Skeletal muscle satellite cell (primary cell): ENCODE results near the gene CLDN17.

Experiments
- H3K27me3 ChIP-seq: 2 replicates; pipeline ENCODE4 v1.7.0; 2013; ENCODE audit warnings: low read length; ENCODE audit not compliant: control insufficient read depth, insufficient read depth
- H3K36me3 ChIP-seq: 2 replicates; pipeline ENCODE4 v1.7.0; 2013; ENCODE audit warnings: mild to moderate bottlenecking, control low read depth, low read length; ENCODE audit not compliant: insufficient read depth
- H3K4me1 ChIP-seq: 2 replicates; pipeline ENCODE4 v1.7.0; 2013; ENCODE audit warnings: low read length; ENCODE audit not compliant: control insufficient read depth, insufficient read depth
- H3K4me2 ChIP-seq: 2 replicates; pipeline ENCODE4 v1.7.0; 2013; ENCODE audit warnings: mild to moderate bottlenecking, low read length
- H3K4me3 ChIP-seq: 2 replicates; pipeline ENCODE4 v1.7.0; 2013; ENCODE audit warnings: low read length
- H3K9ac ChIP-seq: 2 replicates; pipeline ENCODE4 v1.7.0; 2013; ENCODE audit warnings: mild to moderate bottlenecking, low read depth, low read length, moderate library complexity
- H3K9me3 ChIP-seq: replicated peaks from 2 replicates; pipeline ENCODE4 v1.7.0; 2013; ENCODE audit warnings: mild to moderate bottlenecking, control low read depth, low read length

CLDN17 gene

DNA sequence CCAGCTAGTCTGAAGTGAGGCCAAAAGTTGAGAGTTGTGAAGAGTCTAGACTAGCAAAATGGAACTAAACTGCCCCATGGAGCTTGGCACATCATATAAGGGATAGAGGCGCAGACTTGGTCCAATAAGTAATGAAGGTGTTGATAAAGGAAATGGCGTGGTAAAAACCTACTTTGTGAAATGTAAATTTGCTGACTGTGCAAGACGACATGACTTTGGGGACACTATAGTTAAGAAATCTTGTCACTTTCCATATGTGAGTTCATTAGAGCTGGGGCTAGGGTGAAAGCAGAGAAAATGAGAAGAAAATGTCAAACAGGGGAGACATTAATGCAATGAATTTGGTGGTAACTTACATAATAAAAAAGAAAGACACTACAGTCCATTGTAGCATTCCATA lies 50.1 kb downstream of the CLDN17 start:
- H3K4me1 ChIP-seq, result no peaks in the 10 kb centered on the region
- H3K4me3 ChIP-seq, result no peak overlapping the region
- H3K9ac ChIP-seq, result no peak overlapping the region
- H3K27me3 ChIP-seq, result no peaks in the 10 kb centered on the region
- no peaks in the 10 kb centered on the region for H3K36me3 ChIP-seq
- H3K4me2 ChIP-seq, result no peak overlapping the region
- H3K9me3 ChIP-seq, result no peaks in the 10 kb centered on the region
